UCSD-AML1 (cell line): Measurements from ENCODE around the gene S100A10.

Experiments used
- DNase-seq: peaks from one replicate; lab custom pipeline; 2025; ENCODE audit not compliant: unreplicated experiment; lab: John Stamatoyannopoulos, UW

The S100A10 gene

DNA sequence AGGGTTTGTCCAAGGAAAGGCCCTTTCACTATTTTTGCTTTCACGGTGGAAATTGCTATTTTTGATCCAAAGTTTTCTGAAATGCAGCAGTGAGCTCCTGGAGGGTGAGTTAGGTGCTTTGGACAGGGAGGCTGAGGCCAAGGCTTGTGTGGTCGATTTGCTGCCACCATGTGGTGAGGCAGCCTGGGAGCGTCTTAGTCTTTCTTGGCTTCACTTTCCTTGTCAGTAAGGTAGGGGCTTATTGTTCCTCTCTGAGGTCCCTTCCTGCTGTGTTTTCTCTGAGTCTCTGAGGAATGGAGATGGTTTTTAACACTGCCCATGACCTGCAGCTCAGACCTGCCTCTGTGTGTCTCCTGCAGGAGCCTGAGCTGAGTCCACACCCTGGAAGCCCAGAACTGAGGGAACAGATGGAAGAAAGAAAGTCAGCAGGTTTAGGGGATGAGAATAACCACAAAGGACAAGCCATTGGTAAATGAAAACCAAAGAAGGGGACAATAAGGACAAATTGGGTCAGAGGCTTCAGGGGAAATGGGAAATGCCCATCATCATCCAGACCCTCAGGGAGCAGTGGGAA lies 20.1 kb upstream of the S100A10 start:
- peak; percentile 43 for DNase-seq

GRCh38 chr1:152009691-152010090 lies 16.0 kb upstream of the S100A10 start:
- DNase-seq: no peak

GRCh38 chr1:152007047-152007446 lies 13.4 kb upstream of the S100A10 start:
- no peak for DNase-seq

GRCh38 chr1:152005360-152005912 lies 11.8 kb upstream of the S100A10 start:
- DNase-seq: no peak

DNA sequence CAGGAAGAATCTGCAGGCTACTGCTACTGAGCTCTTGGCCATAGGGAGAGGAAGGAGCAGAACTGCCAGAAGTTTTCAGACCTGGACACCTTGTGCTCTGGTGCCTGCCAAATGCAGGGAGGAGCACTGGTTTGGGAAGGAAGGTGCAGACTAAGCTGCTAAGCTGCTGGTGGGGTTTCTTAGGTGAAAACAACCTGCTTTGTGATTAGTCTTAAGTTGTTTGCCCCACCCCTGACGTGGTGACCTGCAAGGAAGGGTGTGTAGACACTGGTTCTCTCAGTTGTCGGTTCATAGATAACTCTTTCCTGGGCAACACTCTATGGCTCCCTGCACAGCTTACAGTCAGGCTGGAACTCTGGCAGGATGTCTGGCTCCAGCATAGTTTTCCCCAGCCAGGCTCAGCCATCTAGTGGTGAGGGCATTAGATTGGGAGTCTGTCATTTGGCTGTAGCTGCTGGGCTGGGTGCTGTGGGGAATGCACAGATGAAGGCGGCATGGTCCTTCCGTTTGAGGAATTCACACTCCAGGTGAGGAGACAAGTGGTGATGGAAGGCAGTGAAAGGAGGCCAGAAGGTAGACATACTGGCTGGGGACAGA lies 10.3 kb upstream of the S100A10 start:
- no peak for DNase-seq

- DNase-seq: no peak
These were observed 9.3 kb upstream of the S100A10 start for GRCh38 chr1:152002960-152003359.

DNA sequence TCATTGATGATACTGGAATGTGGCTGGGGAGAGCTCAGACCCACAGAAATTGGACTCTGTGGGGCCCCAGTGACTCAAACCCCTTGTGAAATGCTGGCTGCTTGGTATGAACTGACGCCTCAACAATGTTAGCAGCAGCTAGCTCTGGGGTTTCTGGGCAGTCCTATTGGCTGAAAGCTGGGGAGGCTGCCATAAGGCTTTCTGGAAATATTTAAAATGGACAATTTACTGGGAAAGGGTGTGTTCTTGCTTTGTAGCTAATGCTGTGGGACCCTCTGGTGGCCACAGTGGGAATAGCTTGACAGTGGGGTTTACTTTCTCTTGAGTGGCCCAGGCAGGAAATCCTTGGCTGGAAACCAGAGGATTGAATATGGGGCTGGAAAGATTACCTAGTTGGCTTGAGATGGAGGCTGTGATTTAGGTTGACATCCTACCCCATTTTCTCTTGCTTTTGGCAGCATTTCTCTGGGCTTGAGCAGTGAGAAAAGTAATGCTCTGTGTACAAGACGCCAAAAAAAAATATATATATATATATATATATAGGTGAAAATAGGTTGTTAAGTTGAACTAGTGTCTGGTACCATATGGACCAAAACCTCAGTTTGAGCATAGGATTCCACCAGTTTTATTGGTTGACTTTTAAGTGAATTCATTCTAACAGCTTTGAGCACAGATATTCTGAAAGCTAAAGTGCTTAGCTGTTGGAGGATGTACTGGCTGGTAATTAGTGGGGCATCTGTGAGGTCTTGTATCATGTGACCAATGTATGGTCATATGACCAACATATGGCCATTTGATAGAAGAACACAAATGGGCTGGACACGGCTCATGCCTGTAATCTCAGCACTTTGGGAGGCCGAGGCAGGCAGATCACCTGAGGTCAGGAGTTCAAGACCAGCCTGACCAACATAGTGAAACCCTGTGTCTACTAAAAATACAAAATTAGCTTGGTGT lies 8.2 kb upstream of the S100A10 start:
- peak; percentile 65 for DNase-seq

GRCh38 chr1:152000964-152001630 lies 7.4 kb upstream of the S100A10 start:
- no peak for DNase-seq

- no peak for DNase-seq
These were observed 5.1 kb upstream of the S100A10 start for GRCh38 chr1:151998611-151999362.

DNA sequence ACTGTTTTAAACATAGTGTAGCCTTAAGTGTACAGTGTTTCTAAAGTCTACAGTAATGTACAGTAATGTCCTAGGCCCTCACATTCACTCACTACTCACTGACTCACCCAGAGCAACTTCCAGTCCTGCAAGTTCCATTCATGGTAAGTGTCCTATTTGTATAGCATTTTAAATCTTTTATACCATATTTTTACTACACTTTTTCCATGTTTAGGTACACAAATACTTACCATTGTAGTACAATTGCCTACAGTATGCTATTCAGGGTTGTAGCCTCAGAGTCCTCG lies 3.6 kb upstream of the S100A10 start:
- no peak for DNase-seq

GRCh38 chr1:151995774-151996173 lies 2.1 kb upstream of the S100A10 start:
- no peak for DNase-seq

DNA sequence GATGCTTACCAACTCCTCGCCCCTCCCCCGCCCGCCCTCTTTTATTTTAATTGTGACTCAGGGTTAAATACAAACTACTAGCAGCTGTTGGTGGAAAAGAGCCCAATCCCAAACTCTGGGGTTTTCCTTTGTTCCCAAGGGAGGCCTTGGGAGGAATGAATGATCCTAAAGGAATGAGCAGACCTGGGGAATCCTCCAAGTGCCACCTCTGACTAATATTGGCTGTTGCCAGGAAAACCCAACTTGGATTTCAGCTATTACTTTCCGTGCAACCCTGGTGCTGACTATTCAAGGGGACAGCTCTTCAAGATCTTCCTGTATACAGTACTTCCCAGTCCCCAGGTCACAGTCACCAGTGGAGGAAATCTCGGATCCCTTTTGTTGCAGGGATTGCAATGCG lies 1.3 kb upstream of the S100A10 start:
- DNase-seq: no peak

DNA sequence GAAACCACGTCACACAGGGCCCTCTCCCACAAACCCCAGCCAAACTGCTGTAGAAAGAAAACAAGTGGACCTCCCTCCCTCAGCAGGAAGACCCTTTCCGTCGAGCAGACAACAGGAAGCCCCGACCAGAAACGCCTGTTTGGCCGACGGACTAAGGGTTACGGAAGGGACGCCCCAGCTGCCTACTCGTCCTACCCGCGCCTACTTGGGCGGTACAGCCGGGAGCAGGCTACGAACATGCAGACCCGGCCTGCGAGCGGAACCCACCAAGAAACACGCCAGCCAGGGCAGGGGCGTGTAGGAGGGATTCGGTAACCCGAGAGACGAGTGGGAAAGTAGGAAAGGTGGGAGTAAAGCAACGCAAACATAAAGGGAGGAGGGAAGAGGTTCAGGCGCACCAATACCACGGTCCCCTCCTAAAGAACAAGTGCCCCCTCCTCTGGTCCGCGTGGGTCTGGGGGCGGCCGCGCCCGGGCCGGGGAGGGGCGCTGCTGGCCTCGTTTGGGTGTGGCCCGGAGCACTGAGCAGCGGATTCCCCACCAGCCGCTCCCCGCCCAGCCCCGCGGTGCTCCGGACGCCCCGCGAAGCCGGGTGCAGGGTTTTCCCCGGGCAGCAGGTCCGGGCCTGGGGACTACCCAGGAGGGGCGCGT lies 450 bp downstream of the S100A10 start:
- DNase-seq: peak; percentile 34

- DNase-seq: peak; percentile 34
These were observed 1.2 kb downstream of the S100A10 start for GRCh38 chr1:151992303-151993083.

DNA sequence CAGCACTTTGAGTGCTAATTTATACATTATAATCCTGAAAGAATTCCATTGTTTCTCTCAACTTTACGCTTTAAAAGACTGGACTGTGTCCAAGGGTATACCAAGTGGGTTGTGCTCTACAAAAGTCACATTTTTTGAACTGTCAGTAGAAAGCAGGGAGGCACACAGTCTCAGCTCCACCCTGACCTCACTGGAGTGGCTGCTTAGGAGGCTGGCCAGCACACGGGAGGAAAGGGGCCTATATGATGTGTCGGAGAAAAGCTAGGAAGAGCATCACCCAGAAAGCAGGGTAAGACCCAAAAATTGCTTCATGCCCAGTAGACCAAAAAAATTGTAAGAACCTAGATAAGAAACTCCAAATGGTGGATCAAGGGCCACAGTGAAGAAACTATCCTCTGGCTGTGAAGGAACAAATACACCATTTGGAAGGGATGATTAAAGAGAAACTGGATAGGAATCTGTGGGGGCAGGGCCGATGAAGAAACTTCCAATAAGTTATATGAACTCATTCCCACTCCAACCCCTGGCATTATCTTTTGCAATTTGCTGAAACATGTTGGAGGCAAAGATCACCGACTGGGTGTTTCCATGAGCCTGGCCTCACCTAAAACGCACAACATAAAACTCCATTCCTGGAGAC lies 1.9 kb downstream of the S100A10 start:
- no peak for DNase-seq

GRCh38 chr1:151990856-151991198 lies 2.8 kb downstream of the S100A10 start:
- no peak for DNase-seq

DNA sequence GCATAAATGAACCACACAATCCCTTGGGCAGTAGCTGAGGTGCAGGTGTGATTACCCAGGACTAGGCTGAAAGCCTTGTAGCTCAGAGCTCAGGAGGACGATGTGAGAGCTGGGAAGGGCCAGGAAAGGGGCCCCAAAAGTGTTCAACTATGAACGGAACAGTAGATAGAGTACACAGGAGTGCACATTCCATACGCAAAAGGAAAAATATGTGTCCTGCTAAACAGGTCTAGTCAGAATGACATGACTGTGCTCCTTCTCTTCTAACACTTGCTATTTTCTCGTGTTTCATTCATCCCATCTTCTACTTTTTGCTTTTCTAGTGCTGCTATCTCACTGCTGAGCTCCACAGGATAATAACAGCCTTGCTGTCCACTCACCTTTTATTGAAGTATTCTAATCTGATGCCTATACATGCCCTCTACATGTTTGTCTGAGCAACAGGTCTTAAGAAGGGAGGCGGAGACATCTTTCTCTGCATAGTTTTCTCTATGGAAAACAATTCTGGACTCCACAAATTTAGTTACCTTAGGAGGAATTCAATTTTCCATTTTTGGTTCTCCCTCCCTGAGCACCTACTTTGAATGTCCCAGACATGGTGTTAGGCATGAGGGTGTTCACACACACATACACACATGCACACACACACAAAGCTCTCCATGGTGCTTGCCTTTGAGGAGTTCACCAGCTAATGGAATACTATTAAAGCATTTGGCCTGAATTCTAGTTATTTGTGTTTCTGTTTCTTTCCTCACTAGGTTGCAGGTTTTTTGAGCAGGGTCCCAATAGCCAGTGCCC lies 3.4 kb downstream of the S100A10 start:
- DNase-seq: no peak

- DNase-seq: no peak
These were observed 4.3 kb downstream of the S100A10 start for GRCh38 chr1:151989211-151989862.
